ENCODE results near the gene DESI2. TPM values are rescaled to one million over a fixed set of nuclear protein-coding genes. Genes with fewer than 3 reads are reported as not detected.
"Not testable (repeated sequence)": the region's sequence is repeated elsewhere in the genome, so short reads cannot be mapped to it uniquely, and the experiment has no call there.

DESI2 gene
- total RNA-seq, 1 donor from 2014 or later = 25.5 TPM

DNA sequence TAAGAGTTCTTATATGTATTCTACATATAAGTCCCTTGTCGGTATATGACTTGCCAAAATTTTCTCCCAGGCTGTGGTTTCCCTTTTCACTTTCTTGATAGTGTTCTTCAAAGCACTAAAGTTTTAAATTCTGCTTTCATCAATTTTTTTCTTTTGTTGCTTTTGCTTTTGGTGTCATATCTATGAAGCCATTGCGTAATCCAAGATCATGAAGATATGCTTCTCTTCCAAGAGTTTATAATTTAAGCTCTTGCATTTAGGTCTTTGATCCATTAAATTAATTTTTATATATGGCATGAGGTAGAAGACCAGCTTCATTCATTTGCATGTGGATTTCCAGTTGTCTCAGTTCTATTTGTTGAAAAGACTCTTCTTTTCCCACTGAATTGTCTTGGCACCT is 22.2 kb downstream of the DESI2 start:
- H3K4me1 ChIP-seq = peaks cover 21% of the 10 kb centered on the region
- TF ChIP-seq POLR2AphosphoS5 (IDR thresholded peaks at IDR 0.05; ENCODE audit: insufficient read depth in 1 of 2, low read depth in 1 of 2) (no peak), POLR2A (IDR thresholded peaks at IDR 0.05) (no peak)
- TF ChIP-seq, protein P1, sequence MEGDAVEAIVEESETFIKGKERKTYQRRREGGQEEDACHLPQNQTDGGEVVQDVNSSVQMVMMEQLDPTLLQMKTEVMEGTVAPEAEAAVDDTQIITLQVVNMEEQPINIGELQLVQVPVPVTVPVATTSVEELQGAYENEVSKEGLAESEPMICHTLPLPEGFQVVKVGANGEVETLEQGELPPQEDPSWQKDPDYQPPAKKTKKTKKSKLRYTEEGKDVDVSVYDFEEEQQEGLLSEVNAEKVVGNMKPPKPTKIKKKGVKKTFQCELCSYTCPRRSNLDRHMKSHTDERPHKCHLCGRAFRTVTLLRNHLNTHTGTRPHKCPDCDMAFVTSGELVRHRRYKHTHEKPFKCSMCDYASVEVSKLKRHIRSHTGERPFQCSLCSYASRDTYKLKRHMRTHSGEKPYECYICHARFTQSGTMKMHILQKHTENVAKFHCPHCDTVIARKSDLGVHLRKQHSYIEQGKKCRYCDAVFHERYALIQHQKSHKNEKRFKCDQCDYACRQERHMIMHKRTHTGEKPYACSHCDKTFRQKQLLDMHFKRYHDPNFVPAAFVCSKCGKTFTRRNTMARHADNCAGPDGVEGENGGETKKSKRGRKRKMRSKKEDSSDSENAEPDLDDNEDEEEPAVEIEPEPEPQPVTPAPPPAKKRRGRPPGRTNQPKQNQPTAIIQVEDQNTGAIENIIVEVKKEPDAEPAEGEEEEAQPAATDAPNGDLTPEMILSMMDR (IDR thresholded peaks at IDR 0.05) = no peak
- H3K27me3 ChIP-seq = no peaks in the 10 kb centered on the region
- H3K4me3 ChIP-seq = no peak overlapping the region
- no peaks in the 10 kb centered on the region for H3K36me3 ChIP-seq
- DNase-seq (ENCODE audit: extremely low spot score in 2 of 2) = no peak
- no peaks in the 10 kb centered on the region for H3K9me3 ChIP-seq
- H3K27ac ChIP-seq = no peak overlapping the region
- intact Hi-C loops (cut with DNase I) = no loop called here

DNA sequence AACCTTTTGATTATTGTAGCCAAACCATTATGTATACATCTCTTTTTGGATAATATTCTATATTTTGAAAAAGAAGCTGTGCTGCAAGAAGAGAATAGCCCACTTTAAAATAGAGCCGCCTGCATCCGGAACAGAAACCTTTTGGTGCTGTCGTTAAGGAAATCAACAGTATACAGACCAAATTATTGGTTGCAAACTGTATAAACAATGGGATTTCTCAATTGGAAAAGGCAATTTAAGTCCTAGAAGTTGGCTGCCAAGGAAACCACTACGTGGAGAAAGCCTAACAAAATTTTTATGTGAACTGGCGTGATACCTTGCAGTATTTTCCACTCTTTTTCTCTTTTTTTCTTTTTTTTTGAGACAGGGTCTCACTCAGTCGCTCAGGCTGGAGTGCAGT is 25.8 kb downstream of the DESI2 start:
- no peak for DNase-seq (ENCODE audit: extremely low spot score in 2 of 2)
- H3K4me3 ChIP-seq = no peak overlapping the region
- TF ChIP-seq, protein P1 (IDR thresholded peaks at IDR 0.05) = no peak
- TF ChIP-seq POLR2A (IDR thresholded peaks at IDR 0.05) (no peak), POLR2AphosphoS5 (IDR thresholded peaks at IDR 0.05; ENCODE audit: insufficient read depth in 1 of 2, low read depth in 1 of 2) (no peak)
- no peaks in the 10 kb centered on the region for H3K27me3 ChIP-seq
- no peaks in the 10 kb centered on the region for H3K36me3 ChIP-seq
- peaks cover 18% of the 10 kb centered on the region for H3K4me1 ChIP-seq
- H3K27ac ChIP-seq = peak overlapping the region; percentile 39
- H3K9me3 ChIP-seq = no peaks in the 10 kb centered on the region
- intact Hi-C loops (cut with DNase I) = no loop called here

DNA sequence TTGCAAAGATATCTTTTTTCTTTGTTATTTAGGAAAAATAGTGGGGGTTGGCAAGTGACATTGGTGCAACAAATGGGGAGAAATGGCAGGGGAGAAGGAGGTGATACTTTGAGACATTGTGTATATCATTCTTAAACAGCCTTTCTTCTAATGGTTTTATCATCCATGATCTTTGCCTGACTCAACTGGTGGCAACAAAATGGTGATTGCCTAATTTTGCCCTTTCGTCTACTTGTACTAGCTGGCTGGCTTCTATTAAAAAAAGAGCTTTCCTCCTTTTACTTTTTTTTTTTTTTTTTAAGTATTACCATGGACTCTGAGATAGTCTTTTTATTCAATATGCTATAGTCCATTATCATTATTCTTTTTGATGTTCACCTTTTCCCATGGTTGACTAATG is 27.7 kb downstream of the DESI2 start:
- no peaks in the 10 kb centered on the region for H3K27me3 ChIP-seq
- no peak overlapping the region for H3K27ac ChIP-seq
- H3K36me3 ChIP-seq = no peaks in the 10 kb centered on the region
- DNase-seq (ENCODE audit: extremely low spot score in 2 of 2) = no peak
- H3K9me3 ChIP-seq = no peaks in the 10 kb centered on the region
- intact Hi-C loops (cut with DNase I) = no loop called here
- TF ChIP-seq POLR2AphosphoS5 (IDR thresholded peaks at IDR 0.05; ENCODE audit: insufficient read depth in 1 of 2, low read depth in 1 of 2) (no peak), POLR2A (IDR thresholded peaks at IDR 0.05) (no peak)
- TF ChIP-seq, protein P1 (IDR thresholded peaks at IDR 0.05) = no peak
- H3K4me1 ChIP-seq = peaks cover 18% of the 10 kb centered on the region
- H3K4me3 ChIP-seq = no peak overlapping the region

DNA sequence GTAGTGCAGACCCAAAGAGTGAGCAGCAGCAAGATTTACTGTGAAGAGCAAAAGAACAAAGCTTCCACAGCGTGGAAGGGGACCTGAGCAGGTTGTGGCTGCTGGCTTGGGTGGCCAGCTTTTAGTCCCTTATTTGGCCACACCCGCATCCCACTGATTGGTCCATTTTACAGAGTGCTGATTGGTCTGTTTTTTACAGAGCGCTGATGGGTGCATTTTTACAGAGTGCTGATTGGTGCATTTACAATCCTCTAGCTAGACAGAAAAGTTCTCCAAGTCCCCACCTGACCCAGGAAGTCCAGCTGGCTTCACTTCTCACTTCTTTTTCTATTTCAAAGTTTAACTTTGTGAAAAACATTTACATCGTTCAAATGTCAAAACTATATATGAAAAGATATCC is 29.2 kb downstream of the DESI2 start:
- H3K27me3 ChIP-seq; DNase-seq (ENCODE audit: extremely low spot score in 2 of 2); H3K4me3 ChIP-seq; H3K27ac ChIP-seq; H3K9me3 ChIP-seq; H3K36me3 ChIP-seq; intact Hi-C loops (cut with DNase I): not testable (repeated sequence)
- H3K4me1 ChIP-seq = peaks cover 18% of the 10 kb centered on the region

DNA sequence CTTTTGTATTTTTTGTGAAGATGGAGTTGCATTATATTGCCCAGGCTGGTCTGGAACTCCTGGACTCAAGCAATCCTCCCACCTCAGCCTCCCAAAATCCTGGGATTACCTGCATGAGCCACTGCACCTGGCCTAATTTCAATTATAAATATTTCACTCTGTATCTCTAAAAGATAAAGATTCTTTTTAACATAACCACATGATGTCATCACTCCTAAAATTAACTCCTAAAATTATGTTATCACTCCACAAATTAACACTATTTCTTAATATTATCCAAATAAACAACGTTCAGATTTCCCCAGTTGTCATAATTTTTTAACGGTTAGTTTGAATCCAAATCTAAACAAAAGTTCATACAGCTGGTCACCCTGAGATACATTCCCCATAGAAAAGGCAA is 43.0 kb downstream of the DESI2 start:
- H3K4me1 ChIP-seq = no peaks in the 10 kb centered on the region
- no peaks in the 10 kb centered on the region for H3K9me3 ChIP-seq
- DNase-seq (ENCODE audit: extremely low spot score in 2 of 2) = no peak
- peaks cover 0 to 30% of the 10 kb centered on the region in 2 donors for H3K36me3 ChIP-seq
- no peaks in the 10 kb centered on the region for H3K27me3 ChIP-seq
- no peak overlapping the region for H3K4me3 ChIP-seq
- no peak for TF ChIP-seq POLR2AphosphoS5 (IDR thresholded peaks at IDR 0.05; ENCODE audit: insufficient read depth in 1 of 2, low read depth in 1 of 2)
- TF ChIP-seq, protein P1 (IDR thresholded peaks at IDR 0.05) = no peak
- TF ChIP-seq POLR2A (IDR thresholded peaks at IDR 0.05) = no peak
- intact Hi-C loops (cut with DNase I) = no loop called here
- no peak overlapping the region for H3K27ac ChIP-seq

DNA sequence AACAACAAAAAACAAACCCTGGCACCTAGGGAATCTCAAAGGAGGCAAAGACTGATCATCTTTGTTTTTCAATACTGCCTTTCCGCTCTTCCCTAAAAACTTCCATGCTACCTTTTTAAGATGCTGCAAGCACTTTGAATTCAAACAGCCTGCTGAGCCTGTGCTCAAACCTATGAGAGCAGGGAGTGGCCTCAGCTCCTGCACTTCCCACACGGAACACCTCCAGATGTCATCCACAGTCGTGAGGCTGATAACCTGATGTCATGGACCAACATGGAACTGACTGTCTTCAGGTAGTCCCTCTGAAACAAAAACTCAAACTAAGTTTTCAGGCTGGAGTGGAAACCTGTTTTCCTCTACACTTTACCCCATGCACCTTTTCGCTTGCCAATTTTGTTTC is 46.8 kb downstream of the DESI2 start:
- Histone ChIP-seq H3K27ac (no peak overlapping the region), H3K9me3 (no peaks in the 10 kb centered on the region), H3K36me3 (peaks cover 0 to 8% of the 10 kb centered on the region in 2 donors), H3K27me3 (no peaks in the 10 kb centered on the region), H3K4me3 (no peak overlapping the region), H3K4me1 (no peaks in the 10 kb centered on the region)
- no peak for DNase-seq (ENCODE audit: extremely low spot score in 2 of 2)
- TF ChIP-seq POLR2AphosphoS5 (IDR thresholded peaks at IDR 0.05; ENCODE audit: insufficient read depth in 1 of 2, low read depth in 1 of 2) (no peak), POLR2A (IDR thresholded peaks at IDR 0.05) (no peak)
- TF ChIP-seq, protein P1 (IDR thresholded peaks at IDR 0.05) = no peak
- intact Hi-C loops (cut with DNase I) = no loop called here
